GM19438 (cell line): Measurements from ENCODE around the gene PEF1.

Experiments
- ATAC-seq: cut with Tn5 transposase; IDR thresholded peaks from one replicate; pipeline ENCODE4 v1.9.1; 2021; ENCODE audit warnings: low read depth; ENCODE audit not compliant: unreplicated experiment

The PEF1 gene

GRCh38 chr1:31644560-31645273 is at the start of gene PEF1:
Gene PEF1 (minus strand): TSS chr1:31644876. CDS start chr1:31644864, 12 bp downstream.
- peak; percentile 89 for ATAC-seq

GRCh38 chr1:31693231-31693630 is 48.6 kb upstream of the PEF1 start:
- ATAC-seq: no peak

GRCh38 chr1:31691951-31692350 is 47.3 kb upstream of the PEF1 start:
- ATAC-seq: no peak

DNA sequence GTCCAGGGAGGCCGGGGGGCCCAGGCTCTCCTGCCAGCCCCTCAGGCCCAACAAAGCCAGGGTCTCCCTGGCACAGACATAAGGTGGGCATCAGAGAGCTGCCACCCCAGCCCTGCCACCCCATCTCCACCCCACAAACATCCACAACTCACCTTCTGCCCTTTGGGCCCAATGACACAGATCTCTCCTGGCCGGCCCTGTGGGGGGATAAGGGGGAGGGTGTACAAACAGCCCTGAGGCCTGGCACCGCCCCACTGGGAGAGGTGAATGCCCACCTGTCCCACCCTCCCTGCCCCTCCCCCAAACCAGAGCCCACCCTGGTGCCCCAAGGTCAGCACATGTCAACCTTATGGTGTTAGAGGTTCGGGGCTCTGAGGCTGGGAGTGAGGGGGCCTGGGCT is 46.8 kb upstream of the PEF1 start:
- no peak for ATAC-seq

- ATAC-seq: no peak
Observed at GRCh38 chr1:31690921-31691320, 46.2 kb upstream of the PEF1 start.

DNA sequence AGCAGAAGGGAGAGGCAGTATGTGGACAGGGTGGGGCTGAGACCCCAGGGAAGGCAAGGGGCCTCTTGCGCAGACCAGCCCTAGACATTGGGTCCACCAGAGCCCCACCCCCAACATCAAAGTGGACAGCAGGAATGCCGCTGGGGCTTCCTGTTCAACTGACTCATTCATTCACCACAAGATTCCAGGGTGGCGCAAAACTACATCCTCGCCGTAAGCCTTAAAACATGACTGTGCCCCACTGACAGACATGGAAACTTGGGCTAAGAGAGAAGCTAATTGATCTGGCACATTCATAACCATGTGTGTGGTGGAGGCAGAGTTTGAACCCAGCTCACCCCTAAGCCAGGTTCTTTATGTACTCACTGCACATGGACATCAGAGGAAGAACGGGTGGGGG is 45.2 kb upstream of the PEF1 start:
- ATAC-seq: no peak

- no peak for ATAC-seq
Observed at GRCh38 chr1:31689379-31689778, 44.7 kb upstream of the PEF1 start.

- no peak for ATAC-seq
Observed at GRCh38 chr1:31688233-31688918, 43.7 kb upstream of the PEF1 start.

- no peak for ATAC-seq
Observed at GRCh38 chr1:31687601-31688000, 42.9 kb upstream of the PEF1 start.

DNA sequence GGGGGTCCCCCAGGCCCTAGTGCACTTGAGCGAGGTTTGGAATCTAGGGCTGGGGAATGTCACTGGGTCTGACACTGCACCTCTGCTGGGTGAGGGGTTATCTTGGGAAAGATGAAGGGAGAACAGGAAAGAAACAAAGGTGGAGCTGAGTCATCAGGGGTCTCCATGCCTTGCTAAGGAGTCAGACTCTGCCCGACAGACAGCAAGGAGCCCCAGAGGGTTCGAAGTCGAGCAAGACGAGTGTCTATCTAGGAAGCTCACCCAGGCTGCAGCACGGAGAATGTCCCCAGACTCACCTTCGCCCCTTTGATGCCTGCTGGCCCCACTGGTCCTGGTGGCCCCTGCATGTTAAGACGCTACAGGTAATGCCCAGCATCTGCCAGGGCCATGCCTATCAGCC is 41.1 kb upstream of the PEF1 start:
- ATAC-seq: no peak

DNA sequence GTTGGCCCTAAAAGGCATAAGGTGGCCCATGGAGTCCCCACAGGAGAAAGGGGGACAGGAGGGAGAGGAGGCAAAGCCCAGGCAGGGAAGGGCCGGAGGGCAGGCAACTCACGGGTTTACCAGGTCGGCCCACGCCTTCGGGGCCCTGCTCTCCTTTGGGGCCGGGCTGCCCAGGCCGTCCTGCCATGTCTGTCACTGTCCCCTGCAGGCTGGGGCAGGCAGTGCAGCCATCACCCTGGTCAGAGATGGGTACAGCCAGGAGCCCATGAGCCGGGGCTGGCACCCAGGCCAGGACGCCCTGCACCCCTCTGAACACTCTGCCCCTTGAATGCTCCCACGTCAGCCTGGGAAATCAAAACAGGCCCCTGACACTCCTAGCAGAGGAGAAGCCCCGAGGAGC is 39.3 kb upstream of the PEF1 start:
- no peak for ATAC-seq

GRCh38 chr1:31681415-31681814 is 36.7 kb upstream of the PEF1 start:
- ATAC-seq: no peak

- ATAC-seq: no peak
Observed at GRCh38 chr1:31679676-31680230, 35.1 kb upstream of the PEF1 start.

DNA sequence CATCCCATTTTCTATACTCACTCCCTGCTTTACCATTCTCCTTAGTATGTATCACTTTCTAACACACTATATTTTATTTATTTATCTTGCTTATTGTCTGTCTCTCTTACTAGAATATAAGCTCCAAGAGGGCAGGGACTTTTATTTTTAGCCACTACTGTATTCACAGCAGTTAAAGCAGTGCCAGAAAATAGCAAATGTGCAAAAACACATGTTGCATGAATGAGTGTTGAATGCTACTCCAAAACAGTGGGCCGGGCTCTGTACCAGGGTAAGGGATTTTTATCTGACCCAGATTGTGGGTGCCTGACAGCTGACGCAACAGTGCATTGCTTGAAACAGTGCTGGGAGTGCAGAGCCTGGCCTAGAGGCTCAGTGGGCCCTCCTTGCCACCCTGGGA is 34.4 kb upstream of the PEF1 start:
- no peak for ATAC-seq

DNA sequence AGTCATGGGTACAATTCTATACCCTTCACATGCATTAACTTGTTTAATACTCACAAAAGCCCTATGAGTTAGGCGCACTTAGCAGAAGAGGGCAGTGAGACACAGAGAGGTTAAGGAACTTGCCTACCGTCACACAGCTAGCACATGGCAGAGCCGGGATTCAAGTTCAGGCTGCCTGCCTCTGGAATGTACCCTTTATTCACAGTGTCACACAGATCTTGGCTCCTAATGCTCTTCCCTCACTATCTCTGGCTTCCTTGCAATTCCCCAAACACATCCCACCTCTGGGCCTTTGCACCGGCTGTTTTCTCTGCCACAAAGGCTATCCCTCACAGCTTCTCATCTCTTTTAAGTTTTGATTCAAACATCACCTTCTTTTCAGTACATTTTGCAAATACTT is 34.0 kb upstream of the PEF1 start:
- no peak for ATAC-seq

DNA sequence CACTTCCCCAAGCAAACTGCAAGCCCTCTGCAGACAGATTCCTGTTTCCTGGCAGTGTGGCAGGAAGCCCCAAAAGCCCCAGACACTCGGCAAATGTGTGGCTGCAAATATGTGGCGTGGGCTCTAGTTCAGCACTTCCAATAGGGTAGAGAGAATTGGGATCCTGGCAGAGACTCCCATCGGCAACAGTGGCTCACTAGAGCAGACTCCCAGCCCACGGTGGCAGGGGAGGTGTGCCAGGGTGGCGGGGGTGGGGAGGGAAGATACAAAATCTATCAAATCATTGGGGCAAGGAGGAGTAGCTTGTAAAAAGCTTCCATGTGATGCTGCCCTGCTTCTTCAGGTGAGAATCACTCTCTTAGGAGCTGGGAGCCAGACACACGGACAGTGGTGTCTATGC is 33.3 kb upstream of the PEF1 start:
- no peak for ATAC-seq

DNA sequence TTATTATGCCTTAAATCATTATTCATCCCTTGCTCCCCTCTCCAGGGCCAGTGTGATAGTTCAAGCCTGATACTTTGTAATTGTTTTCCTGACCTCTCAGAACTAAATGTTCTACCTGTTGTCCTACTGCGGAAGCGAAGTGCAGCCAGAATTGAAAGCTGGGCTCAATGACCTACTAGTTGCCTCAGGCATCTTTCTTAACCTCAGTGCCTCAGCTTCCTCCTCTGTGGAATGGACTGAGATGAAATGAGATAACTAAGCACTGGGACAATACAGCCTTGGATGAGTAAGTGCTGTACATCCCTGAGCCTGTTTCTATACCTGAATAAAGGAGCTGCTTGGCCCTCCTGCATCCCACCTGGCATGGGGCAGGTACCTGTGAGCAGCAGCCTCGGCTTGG is 32.7 kb upstream of the PEF1 start:
- no peak for ATAC-seq

- ATAC-seq: no peak
Observed at GRCh38 chr1:31675756-31676155, 31.1 kb upstream of the PEF1 start.

DNA sequence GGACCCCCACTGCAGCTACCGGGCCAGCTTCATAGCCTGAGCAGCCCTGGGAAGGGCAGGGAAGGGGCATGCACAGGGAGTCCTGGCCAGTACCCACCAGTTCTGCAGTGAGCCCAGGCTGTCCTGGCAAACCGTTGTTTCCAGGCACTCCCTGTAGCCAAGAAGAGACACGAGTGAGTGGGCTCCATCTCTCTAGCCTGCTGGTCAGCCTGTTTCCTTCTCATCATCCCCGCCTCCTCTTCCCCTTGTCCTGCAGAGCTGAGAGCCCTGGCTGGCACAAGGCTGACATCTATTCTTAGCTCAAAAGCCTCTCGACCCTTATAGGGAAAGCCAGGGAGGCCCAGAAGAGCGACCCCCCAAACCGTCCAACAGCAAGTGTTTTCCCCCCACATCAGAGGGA is 30.5 kb upstream of the PEF1 start:
- ATAC-seq: no peak

GRCh38 chr1:31674626-31675025 is 29.9 kb upstream of the PEF1 start:
- ATAC-seq: no peak

DNA sequence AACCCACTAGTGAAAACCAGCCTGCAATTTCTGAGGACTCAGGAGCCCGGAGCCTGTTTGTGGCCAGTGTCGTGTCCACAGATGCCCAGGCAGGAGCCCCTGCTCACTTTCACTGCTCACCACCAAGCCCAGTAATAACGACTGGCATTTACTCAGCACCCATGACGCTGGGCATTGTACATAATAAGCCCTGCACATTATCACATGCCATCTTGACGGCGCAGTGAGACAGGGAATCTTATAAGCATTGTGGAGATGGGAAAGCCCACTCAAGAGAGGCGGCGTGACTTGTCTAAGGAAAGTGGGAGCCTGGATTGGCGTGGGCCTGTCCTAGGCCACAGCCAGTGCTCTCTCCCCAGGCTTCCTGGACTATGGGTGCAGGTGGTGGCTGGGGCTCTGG is 28.8 kb upstream of the PEF1 start:
- no peak for ATAC-seq

DNA sequence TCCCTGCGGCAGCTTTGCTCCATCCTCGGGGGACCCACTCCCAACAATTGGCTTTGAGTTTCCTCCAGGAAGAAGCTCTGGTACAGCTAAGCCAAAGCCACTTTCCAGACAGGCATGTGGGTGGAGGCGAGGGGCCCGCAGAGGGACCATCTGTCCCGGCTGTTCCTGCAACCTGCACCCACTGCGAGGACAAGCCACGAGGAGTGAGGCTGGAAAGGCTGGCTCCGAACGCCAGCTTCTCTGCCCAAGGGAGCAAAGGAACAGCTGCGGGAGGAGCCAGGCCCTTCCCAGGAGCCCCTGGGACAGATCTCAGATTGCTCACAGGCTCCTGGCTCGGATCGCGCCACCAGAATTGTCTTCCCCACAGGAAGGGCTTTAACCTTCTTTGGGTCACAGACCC is 28.3 kb upstream of the PEF1 start:
- ATAC-seq: no peak
